ENCODE results near the gene PLXNA2.

- TF ChIP-seq, protein P1, sequence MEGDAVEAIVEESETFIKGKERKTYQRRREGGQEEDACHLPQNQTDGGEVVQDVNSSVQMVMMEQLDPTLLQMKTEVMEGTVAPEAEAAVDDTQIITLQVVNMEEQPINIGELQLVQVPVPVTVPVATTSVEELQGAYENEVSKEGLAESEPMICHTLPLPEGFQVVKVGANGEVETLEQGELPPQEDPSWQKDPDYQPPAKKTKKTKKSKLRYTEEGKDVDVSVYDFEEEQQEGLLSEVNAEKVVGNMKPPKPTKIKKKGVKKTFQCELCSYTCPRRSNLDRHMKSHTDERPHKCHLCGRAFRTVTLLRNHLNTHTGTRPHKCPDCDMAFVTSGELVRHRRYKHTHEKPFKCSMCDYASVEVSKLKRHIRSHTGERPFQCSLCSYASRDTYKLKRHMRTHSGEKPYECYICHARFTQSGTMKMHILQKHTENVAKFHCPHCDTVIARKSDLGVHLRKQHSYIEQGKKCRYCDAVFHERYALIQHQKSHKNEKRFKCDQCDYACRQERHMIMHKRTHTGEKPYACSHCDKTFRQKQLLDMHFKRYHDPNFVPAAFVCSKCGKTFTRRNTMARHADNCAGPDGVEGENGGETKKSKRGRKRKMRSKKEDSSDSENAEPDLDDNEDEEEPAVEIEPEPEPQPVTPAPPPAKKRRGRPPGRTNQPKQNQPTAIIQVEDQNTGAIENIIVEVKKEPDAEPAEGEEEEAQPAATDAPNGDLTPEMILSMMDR (IDR thresholded peaks at IDR 0.05; ENCODE audit: low read depth, low read length), result no peak
- TF ChIP-seq EZH2phosphoT487 (IDR thresholded peaks at IDR 0.05; ENCODE audit: low read depth), result no peak
Observed at GRCh38 chr1:207985996-207986395, 258.2 kb downstream of the PLXNA2 start.
